AG10803 (cell line): ENCODE measurements around the gene LAMA3.

Source experiments
- DNase-seq: peaks from one replicate; pipeline ENCODE4 v3.0.0; 2010; ENCODE audit warnings: low read depth
- H3K4me3 ChIP-seq: 2 replicates; pipeline ENCODE4 v1.5.1; 2011; ENCODE audit warnings: mild to moderate bottlenecking, low read length, control low read depth
- TF ChIP-seq, protein P1 (sequence below): conservative IDR thresholded peaks from 2 replicates; pipeline ENCODE4 v1.5.1; 2011; ENCODE audit warnings: mild to moderate bottlenecking, low read length, control low read depth, inconsistent platforms

LAMA3 gene

DNA sequence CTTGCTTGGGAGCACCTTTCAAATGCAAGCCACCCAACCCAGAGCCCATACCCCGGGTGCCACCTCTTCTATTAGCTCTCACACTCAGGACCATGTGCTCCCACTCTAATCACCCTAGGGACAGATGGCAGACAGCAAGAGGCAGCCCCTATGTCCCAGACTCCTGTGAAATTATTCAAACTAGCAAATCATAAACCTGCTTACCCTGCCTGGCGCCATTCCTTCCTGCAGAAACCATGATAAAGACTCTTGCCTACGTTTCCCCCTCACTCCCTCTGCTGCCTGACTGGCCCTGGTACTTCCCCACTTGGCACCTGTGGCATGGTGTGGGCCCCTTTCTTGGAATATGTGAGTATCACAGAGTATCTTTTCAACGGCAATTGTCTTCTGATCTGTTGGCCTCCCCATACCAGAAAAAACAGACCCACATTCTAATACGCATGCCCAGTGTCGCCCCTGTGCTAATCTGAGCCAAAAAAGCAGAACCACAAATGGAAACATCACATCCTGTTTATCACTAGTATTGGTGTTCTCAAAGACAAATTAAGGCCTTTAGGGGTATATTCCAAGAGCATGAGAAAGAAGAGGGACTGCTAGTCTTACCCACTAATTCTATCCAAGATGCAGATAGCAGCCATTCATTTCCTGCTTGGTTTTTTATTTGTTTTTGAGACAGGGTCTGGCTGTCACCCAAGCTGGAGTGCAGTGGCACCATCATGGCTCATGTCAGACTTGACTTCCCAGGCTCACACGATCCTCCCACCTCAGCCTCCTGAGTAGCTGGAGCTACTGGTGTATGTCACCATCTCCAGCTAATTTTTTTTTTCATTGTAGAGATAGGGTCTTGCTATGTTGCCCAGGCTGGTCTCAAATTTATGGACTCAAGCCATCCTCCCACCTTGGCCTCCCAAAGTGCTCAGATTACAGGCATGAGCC, 281.2 kb downstream of the LAMA3 start:
- TF ChIP-seq, protein P1, sequence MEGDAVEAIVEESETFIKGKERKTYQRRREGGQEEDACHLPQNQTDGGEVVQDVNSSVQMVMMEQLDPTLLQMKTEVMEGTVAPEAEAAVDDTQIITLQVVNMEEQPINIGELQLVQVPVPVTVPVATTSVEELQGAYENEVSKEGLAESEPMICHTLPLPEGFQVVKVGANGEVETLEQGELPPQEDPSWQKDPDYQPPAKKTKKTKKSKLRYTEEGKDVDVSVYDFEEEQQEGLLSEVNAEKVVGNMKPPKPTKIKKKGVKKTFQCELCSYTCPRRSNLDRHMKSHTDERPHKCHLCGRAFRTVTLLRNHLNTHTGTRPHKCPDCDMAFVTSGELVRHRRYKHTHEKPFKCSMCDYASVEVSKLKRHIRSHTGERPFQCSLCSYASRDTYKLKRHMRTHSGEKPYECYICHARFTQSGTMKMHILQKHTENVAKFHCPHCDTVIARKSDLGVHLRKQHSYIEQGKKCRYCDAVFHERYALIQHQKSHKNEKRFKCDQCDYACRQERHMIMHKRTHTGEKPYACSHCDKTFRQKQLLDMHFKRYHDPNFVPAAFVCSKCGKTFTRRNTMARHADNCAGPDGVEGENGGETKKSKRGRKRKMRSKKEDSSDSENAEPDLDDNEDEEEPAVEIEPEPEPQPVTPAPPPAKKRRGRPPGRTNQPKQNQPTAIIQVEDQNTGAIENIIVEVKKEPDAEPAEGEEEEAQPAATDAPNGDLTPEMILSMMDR = no peak
- DNase-seq = no peak
- no peak overlapping the region for H3K4me3 ChIP-seq

DNA sequence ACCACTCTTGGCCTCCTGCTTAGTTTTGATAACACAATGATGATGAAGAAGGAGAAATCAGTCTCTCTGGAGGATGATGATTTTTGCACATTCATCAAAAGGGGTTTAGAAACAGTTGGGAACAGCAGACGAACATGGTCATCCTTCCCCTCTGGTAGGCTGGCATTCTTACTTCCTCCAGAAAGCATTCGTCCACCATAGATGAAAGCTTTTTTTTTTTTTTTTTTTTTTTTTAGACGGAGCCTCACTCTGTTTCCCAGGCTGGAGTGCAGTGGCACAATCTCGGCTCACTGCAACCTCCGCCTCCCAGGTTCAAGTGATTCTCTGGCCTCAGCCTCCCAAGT, 281.8 kb downstream of the LAMA3 start:
- DNase-seq = no peak
- TF ChIP-seq, protein P1 = no peak
- H3K4me3 ChIP-seq = no peak overlapping the region

DNA sequence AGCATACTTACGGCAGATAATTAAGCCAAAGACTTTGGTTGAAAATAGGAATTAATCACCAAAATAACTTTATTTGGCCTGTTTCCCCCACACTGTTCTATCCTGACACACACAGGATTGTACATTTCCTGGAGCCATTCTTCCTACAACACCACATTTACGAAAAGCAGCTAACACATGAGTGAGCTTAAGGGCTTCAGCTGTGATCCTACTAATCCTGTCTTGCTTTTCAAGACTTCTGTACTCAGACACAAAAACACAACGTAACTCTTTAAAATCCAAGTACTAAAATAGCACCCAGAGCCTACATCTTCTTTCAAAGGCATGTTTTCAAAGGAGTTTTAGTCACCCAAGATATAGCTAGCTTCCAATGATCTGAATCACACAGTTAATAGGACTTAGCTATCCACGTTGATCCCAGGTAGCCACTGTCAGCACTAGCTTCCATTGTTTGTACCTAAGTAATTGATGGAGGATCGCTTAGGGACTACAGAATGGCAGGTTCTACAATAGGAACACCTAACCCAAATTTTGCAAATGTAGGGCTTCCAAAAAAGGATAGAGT, 282.5 kb downstream of the LAMA3 start:
- H3K4me3 ChIP-seq = no peak overlapping the region
- TF ChIP-seq, protein P1 = no peak
- DNase-seq = no peak

DNA sequence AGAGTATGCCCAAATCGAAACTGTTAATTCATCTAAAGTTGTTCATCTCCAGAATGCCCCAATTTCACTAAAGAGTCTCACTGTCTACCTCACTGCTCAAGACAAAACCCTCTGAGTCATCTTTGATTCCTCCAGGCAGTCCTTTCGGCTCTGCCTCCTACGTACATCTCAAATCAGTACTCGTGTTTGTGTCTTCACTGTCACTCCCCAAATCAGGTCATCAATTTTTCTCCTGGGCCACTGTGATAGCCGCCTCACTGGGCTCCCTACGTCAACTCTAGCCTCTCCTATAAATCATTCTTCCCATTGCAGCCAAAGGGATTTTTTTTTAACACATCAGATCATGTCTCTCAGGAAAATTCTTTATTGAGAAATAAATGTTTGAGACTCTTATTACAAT, 283.2 kb downstream of the LAMA3 start:
- no peak overlapping the region for H3K4me3 ChIP-seq
- TF ChIP-seq, protein P1 = no peak
- no peak for DNase-seq

DNA sequence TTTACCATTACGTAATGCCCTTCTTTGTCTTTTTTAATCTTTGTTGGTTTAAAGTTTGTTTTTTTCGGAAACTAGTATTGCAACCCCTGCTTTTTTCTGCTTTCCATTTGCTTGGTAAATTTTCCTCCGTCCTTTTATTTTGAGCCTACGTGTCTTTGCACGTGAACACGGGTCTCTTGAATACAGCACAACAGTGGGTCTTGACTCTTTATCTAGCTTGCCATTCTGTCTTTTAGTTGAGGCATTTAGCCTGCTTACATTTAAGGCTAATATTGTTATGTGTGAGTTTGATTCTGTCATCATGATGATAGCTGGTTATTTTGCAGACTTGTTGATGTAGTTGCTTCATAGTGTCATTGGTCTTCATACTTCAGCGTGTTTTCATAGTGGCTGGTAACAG, 287.9 kb downstream of the LAMA3 start:
- no peak overlapping the region for H3K4me3 ChIP-seq
- TF ChIP-seq, protein P1 = no peak

DNA sequence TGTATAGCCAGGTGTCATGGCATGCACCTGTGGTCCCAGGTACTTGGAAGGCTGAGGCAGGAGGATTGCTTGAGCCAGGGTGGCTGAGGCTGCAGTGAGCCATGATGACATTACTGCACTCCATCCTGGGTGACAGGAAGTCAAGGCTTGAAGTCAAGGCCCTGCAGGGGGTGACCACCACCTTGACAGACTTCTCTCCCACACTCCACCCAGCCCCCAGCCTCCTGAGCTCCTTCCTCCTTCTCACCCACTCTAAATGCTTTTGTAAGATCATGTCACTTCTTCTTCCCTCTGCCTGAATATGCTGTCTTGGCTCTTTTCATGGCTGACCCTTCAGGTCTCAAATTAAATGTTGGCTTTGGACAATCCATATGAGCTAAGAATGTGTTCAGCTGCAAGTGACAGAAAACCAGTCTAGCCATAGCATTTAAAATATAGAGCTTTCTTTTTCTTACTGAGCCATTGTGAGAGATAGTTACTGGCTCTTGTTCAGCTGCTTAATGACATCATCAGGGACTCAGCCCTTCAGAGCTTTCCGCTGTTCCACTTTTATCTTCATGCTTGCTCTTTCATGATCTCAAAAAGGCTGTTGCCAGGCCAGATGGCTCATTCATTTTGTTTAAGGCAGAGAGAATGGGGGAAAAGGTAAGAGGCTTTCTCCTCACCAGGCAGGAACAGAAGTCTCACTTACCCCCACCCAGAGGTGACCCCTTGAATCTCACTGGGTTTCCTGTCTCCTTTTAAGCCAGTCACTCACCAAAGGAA, 288.6 kb downstream of the LAMA3 start:
- no peak overlapping the region for H3K4me3 ChIP-seq
- DNase-seq = no peak
- TF ChIP-seq, protein P1 = no peak

More for the DNA sequence above, 287.9 kb downstream of the LAMA3 start:
- DNase-seq = no peak
